ENCODE results near the gene EPHA6.

- TF ChIP-seq EZH2 (IDR thresholded peaks at IDR 0.05): no peak
- no peak for TF ChIP-seq FOXP2 (optimal IDR thresholded peaks at IDR 0.05; ENCODE audit: control extremely low read depth, extremely low read length, insufficient read depth)
- TF ChIP-seq POLR2AphosphoS5 (IDR thresholded peaks at IDR 0.05; ENCODE audit: borderline replicate concordance, low read depth, low read length): no peak
These were observed 856.6 kb downstream of the EPHA6 start for GRCh38 chr3:97670952-97671351.

All from SK-N-MC (cell line).